Left renal cortex interstitium (tissue), 4 donors: Measurements from ENCODE around the gene CD46. TPM values are rescaled to one million over a fixed set of nuclear protein-coding genes. Genes with fewer than 3 reads are reported as not detected.

Experiments
- DNase-seq, 4 donors: peaks; one replicate each; pipeline ENCODE4 v3.0.0-alpha.2; 2013; ENCODE audit warnings: low read depth in 4 of 4, low spot score in 2 of 4, missing footprints in 1 of 4
- polyA plus RNA-seq, 4 donors: library from polyadenylated mRNA; unstranded; fragments of 120-200 nt; gene quantifications; one replicate each; pipeline ENCODE4 v1.2.1, GENCODE V29; 2013; ENCODE audit not compliant: insufficient read length in 4 of 4

CD46 gene
- polyA plus RNA-seq, 4 donors: 285 to 383 (median 318) TPM

DNA sequence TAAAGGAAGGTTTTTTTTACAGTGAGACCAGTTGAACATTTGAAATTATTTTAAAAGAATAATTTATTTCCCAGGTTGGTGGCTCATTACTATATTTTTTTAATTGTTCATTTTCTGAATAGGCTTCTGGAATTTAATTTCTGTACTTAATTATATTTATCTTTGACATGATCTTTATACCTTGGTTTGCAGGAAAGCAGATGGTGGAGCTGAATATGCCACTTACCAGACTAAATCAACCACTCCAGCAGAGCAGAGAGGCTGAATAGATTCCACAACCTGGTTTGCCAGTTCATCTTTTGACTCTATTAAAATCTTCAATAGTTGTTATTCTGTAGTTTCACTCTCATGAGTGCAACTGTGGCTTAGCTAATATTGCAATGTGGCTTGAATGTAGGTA lies 41.5 kb downstream of the CD46 start:
- DNase-seq: no peak

DNA sequence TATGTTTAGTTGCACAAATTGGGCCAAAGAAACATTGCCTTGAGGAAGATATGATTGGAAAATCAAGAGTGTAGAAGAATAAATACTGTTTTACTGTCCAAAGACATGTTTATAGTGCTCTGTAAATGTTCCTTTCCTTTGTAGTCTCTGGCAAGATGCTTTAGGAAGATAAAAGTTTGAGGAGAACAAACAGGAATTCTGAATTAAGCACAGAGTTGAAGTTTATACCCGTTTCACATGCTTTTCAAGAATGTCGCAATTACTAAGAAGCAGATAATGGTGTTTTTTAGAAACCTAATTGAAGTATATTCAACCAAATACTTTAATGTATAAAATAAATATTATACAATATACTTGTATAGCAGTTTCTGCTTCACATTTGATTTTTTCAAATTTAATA lies 43.0 kb downstream of the CD46 start:
- no peak for DNase-seq

DNA sequence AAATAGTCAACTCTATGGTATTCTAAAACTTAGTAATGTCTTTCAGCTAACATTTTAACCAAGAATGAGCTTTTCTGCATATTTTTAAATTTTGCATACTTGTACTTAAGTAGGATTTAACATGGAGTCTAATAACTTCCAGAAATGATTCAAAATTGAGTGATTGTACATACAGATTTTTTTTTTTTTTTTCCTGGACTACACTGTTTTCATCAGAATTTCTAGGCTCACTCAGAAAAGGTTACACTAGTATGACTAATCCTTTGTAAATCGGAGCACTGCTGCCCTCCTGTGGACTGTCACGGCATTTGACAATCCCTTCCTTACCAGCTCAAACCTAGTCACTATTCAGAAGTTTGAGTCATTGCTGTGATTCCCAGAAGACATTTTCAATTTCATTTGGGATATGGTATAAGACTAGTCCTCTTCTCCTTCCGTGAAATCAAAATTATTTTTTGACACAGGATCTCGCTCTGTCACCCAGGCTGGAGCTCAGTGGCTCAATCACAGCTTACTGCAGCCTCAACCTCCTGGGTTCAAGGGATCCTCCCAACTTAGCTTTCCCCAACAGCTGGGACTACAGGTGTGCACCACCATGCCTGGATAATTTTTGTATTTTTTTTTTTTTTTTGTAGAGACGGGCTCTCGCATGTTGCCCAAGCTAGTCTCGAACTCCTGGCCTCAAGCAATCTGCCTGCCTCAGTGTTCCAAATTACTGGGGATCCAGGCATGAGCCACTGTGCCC lies 45.5 kb downstream of the CD46 start:
- peak in 2 of 4 donors; percentile 24 to 55 for DNase-seq

DNA sequence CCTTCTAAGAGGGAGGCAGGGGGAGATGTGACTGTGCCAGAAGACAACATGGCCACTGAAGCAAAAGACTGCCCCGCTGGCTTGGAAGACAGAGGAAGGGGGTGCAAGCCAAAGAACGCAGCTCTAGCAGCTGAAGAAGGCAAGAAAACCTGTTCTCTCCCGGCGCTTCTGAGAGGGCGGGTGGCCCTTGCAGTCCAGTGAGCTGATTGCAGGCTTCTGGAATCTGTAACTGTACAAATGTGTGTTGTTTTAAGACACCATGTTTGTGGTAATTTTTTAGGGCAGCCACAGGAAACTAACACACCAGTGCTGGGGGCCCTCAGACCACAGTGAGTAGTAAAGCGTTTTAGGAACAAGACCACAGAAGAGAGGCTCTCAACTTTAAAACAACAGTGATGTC lies 47.0 kb downstream of the CD46 start:
- no peak for DNase-seq

DNA sequence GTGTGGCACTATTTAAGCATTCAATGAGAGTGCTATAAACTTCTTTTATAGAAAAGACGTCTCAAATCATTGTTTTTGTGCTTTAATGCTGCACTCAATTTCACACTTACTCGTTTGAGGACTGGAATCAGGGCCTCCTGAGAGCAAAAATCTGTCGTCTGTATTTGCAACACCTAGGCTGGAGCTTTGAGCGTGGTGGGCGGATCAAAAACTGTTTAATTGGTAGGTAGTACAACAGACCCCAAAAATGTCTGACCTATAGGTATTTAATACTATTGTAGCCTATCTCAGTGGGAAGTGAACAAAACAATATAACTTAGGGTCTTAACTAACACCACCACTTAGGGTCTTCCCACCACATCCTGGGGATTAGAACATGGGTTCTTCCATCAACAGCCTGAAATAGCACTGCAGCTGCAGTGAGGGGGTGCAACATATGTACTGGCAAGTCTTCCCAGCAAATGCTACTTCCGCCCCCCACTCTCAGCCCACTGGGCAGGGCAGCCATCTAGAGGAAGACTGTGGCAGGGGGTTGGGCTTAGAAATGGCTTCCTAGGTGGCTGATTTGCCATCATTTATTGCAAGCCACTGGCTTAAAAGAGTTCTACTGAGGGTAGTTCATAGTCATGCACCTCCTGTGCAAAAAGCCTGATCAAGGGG lies 48.3 kb downstream of the CD46 start:
- DNase-seq: no peak

DNA sequence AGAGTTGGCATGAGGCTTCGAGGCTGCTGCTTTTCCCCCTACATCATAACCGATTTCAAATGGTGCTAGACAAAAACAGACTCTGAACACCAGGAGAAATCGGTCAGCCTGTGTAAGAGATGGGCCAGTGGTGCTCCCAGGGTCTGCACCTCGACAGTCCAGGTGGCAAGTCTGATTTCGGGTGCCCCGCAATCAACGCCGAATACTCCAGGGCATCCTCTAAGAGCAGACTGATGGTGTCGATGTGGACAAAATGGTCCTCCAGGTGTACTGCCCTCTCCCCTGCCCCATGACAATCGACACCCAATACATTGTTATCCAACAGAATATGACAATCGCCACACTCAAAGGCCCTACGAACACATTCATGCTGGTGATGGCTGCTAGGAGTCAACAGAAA lies 50.0 kb downstream of the CD46 start:
- no peak for DNase-seq

DNA sequence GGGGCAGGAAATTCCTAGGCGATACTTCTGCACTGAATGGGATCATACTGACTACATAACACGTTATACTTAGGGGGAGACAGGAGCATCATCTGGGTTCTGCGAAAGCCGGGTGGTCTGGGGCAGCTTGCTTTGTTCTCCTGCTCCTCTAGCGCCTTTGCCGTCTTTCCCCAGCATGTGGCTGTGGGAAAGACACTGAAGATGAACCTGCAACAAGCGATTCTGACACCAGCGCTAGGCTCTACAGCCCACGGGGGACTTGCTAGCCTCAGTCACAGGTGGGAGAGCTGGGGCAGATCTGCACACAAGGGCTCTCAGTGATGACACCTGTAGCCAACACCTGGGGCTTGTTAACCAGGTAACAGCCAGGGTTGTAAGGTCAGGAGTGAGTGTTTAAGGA lies 51.8 kb downstream of the CD46 start:
- DNase-seq: no peak

DNA sequence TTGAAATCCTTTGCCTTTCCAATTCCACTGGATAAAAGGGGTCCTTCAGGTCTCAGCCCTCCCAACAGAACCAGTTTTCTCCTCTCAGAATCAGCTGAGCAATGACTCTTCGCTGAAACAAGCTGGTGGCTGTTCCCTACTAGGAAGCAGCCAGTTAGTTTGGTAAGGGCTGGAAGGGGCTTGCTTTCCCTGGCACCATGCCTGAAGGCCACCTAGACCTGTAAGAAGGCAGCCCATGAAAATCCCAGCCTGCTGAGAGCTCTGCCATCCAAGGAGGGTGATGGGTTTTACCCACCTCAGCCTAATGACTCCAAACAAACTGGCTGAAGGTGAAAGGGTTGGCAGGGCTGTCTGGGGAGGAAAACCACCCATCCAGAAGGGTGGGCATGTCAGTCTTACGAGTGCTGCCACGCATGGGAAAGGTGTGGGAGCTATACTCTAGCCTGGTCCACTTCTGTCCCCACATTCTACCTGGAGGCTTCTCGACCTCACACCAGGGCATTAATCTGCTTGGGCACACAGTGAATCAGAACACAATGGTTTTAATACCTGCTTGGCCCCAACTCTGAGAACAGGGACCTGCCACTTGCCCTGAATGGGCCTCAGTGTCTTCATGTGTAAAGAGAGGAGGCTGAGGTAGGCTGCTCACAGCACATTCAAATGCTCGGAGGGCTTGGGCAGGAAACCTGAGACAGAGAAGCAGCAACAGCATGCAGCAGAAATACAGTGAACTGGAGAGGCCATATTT lies 53.0 kb downstream of the CD46 start:
- DNase-seq: no peak

DNA sequence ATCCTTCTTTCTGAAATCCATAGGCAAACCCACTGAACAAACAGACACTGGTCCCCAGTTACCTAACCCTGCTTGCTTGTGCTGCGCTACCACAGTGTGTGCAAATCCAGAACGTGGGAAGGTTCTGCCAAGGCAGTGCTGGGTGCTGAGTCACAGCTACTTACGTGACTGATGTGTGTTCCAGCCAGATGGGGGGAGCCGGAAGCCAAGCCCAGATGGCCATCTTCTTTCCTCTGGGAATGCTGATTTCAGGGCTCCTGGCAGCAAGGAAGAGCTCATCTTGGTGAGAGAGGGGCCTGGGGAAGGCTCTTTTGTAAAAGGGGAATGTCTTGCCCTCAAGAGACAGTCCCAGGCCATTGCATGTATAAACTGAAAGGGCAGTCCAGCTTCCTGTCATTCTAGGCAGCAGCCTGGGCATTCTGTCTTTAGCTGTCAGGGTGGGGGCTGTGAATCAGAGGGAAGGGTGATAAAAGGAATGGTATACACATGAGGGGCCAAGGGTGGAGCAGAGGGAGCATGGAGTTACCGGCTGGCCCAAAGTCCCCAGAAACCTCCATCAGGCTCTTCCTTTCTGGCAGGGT lies 54.1 kb downstream of the CD46 start:
- DNase-seq: no peak

DNA sequence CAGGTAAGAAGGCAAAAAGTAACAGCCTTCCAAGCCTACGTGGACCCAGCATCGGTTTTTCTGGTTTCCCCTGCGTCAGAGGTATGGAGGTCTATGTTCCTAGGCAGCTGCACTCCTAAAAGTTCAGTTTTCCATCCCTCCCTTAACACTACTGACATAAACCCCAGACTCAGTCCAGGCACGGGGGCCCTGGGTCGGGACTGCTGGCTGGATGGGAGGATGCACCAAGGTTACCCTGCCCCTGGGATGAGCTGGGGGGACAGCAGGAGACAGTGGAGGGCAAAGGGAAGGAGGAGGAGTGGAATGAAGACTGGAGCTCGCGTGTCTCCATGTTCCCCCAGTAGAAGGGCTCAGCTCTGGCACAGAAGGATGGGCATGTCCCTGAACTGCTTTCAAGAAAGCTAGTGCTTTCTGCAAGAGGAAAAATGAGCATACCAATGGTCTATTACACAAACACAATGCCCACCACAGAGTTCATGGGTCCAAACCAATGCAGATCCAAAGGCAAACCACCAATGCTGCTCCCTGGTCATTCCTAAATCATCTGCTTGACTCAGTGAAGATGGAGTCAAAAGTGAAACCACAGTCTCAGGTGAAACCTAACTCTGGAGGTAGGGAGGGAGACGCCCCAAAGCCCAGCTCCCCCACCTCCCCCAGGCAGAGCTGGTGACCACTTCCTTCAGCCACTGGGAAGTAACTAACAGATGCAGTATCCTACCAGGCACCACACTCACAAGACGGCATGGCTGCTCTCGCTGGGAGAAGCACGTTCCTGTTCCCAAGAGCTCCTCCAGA lies 54.9 kb downstream of the CD46 start:
- DNase-seq: no peak

DNA sequence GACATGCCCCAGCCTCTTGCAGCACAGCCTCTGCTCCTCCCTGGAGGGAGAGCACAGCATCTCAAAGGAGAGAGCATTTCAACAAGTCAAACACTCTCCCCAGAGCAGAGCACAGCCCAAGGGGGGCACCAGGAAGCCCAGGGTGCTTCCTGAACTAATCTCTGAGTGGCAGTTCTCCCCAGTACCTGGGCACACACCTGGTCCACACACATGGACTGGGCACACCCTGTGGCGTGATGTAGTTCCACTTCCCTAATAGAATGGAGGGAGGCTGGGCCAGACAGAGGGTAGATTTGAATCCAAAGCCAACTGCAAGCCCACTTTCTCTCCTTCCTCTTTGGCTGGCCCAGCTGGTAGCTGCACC lies 55.5 kb downstream of the CD46 start:
- DNase-seq: no peak

DNA sequence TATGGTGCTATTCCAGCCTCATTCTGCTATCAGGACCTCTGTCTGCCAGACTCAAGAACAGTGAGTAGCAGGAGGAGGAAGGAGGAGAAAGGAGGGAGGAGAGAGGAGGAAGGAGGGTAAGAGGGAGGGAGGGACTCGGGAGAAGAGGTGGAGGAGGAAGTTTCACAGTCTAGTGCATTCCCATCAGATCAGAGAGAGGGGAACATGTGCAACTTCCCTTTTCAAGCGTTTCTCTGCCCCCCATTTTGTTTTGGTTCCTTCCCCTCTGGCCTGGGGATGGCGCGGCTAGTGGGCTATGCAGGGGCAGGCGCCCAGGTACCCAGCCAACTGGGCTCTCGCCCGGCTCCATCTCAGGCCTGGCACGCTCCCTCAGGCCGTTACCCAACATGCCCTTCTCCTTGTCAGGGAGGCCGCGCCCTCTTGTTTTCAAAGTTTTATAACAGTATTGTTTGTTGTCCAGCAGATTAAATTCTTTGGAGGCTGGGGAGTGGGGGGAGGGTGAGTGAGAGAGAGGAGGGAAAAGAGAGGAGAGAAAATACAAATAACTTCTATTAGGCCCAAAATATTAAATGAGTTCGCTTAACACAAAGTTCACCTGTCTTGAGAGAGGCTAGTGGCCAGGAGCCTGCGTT lies 56.0 kb downstream of the CD46 start:
- no peak for DNase-seq

DNA sequence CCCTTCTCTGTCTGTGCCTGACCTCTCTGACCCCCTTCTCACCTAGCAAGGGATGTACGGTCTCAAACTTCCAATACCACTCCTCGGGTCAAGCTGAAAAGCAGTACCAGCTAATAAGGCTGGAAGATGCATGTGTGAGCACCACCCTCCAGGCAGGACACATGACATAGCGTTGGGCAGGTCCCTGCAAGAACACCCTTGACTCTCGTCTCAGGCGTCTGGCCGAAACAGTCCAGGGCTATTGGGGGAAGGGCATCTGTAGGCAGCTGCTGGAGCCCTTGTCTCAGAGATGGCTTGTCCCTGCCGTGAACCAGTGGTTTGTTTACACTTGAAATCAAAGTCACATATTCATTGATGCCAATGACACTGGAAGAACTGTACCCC lies 56.5 kb downstream of the CD46 start:
- DNase-seq: no peak

DNA sequence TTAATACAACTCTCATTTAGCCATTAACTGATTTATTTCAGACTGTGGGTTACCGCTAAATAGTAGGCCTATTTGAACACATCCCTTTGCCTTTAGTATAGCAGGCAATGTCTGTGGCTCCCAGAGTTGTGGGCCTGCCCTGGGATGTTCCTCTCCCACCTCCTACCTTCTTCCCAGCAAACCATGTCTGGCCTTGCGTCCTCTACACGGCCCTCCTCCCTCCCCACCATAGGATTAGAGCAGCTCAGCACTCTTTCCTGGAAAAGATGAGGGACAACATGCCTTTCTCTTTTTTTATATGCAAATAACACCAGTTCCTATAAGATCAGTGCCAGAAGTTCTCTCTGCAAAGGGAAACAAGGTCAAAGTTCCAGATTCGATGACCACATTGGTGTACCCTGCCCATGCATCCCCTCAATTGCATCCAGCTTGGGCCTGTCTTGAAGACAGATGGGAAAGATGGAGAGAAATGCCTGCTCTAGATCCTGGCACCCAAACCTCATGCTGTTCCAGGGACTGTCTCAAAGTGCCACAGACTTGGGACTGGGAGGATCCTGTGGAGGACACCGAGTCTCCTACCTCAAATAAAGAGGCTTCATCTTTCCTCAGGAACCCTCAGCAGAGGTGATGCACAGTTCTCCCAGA lies 57.2 kb downstream of the CD46 start:
- no peak for DNase-seq

DNA sequence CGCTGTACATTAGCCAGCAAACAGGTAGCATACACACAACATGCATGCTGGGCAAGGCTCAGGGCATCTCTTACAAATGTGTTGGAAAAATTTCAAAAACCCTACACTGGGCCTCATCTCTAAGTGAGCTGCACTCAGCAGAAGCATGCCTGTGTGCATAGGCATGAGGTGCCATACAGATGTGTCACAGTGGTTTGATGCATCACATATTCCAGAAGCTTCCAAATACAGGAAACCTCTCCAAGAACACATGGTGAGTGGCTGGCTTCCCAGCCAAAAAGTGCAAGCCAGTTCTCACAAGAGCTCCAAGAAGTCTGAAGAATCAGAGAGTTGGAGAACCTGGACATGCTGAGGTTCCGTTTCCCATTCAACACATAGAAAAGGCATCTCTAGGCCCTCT lies 58.3 kb downstream of the CD46 start:
- no peak for DNase-seq

DNA sequence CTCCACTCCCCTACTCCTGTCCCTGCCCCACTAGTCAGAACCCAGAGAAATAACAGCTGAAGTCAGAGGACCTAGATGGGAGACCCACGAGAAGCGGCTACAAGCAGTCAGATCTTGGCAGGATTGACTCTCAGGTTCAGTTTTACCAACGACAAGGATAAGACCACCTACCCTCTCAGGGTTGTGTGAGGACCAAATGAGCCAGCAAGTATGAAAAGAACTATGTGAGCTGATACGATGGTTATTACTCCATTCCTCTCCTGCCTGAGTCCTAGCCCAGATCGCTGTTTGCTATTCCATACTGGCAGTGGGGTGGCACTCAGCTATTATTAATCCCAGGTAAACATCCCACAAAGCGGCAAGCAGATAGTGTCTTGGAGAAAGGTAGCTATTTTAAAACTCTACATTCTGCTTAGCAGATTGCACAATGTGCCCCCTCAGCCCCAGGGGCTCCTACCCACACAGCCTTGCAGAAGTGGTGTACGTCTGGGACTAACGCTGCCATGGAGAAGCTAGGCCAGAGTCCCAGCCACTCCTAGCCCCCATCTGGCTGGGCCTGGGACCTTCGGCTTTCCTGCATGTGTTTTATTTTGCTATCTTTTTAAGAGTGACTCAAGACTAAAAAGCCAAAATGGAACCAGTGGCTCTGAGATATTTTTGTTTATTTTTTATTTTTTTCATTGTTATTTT lies 58.9 kb downstream of the CD46 start:
- no peak for DNase-seq

DNA sequence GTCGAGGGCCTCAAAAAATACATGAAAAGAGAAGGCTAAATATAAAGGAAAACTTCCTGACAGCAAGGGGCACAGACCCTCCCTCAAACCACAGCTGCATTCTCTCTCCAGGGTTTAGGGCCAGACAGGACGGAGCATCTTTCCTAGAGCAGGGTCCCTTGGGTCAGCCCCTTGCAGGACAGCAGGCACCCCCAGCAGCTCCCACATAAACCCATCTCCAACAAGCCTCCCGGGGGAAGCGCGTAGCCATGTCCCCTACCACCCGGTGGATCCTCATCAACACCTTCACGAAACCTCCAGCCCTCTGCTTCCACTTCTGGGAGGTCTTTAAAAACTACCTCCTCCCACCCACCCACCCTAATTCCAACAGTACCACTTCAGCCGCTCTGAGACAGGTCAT lies 59.5 kb downstream of the CD46 start:
- no peak for DNase-seq

DNA sequence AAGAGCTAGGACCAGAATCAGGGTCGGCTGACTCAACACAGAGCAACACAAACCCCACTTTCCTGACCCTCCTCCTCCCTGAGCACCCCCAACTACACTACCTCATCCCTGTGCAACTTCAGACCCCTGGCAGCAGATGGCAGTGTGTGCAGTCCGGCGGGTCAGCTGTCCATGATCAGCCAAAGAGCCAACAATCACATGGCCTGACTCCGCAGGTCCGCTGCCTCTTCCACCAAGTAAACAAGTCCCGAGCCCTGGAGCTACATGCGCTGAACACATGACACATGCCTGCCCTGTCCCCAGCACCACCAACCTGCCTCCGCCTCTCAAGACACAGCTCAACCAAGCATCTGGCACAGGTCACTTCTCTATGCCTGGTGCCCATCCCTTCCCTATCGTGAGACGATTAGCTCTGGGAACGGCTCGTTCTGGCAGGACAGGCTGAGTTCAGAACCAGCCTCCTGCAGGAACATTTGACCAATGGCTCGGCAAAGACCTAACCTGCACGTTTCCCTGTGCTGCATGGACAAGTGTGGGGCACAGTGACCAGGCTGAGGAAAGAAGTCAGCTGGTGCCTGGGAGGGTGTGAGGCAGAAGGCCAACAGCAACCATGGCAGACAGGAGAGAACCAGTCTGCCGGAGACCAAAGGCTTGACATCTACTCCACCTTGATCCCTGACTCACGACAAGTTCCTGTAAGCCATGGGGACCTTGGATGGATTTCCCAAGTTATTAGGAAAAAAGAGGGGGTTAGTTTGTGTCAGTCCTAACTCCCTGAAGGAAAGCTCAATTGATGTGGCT lies 60.3 kb downstream of the CD46 start:
- DNase-seq: no peak
